NCI-H1694 treated with DMSO at 0.1 percent for 48 hours (cell line): ENCODE measurements around the gene SPDYE2B.
"Not testable (repeated sequence)": the region's sequence is repeated elsewhere in the genome, so short reads cannot be mapped to it uniquely, and the experiment has no call there.

Source experiments
- DNase-seq: peaks from one replicate; lab custom pipeline; 2025; lab: John Stamatoyannopoulos, UW

The SPDYE2B gene

DNA sequence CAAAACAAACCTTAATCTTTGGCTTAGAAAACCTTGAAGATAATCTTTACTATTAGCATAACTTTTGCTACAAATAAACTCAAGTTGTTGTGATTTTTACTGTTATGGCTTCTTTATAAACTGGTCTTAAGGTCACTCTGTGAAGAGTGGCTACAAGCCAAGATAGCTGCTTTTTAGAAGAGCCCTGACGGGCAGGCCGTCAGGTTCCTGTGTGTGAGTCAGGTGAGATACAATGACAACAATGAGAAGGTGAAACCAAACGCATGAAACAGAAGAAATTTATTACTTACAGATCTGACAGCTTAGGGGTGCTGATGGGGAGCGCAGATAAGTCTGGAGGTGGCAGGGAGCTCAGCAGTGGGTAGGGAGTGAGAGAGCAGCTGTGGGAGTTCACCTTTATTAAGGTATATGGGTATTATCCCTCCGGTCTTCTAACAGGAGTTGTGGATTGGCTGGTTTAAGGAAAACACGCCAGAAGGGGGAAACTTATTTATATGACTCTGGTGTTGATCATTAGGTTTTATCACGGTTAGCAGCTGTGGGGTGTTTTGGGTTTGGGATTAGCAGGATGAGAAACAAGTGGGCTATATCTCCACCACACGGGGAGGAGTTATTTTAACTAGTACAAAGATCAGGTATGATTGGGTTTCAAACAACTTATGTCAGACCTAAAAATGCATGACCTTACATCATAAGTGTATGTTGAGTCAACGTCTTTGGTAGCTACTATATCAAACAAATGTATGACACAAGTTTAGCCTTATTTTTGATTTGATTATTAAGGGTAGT is 49.0 kb downstream of the SPDYE2B start:
- not testable (repeated sequence) for DNase-seq
